Caco-2 (cell line): ENCODE measurements around the gene PTPN7. TPM values are rescaled to one million over a fixed set of nuclear protein-coding genes. Genes with fewer than 3 reads are reported as not detected.
"Not testable (repeated sequence)": the region's sequence is repeated elsewhere in the genome, so short reads cannot be mapped to it uniquely, and the experiment has no call there.

Experiments used
- BruUV-seq: library from RNA; stranded (reverse); fragments of 400-500 nt; replicated peaks from 2 replicates; lab custom pipeline; 2021; lab: Mats Ljungman, UMichigan
- CTCF ChIA-PET: fragments of 300-600 bp; sonication (Branson Sonifier 250); formaldehyde crosslinking; loops from one replicate; lab custom pipeline; 2022; ENCODE audit warnings: antibody characterized with exemption; lab: Charles Lee
- POLR2A ChIA-PET: fragments of 300-600 bp; sonication (Branson Sonifier 250); formaldehyde crosslinking; loops from one replicate; lab custom pipeline; 2022; ENCODE audit warnings: antibody characterized with exemption; lab: Charles Lee
- DNase-seq, 2 experiments: peaks; one replicate each; pipeline versions ENCODE4 v3.0.0 to v3.0.0-alpha.2; 2020 to 2022
- H3K27me3 ChIP-seq: replicated peaks from 2 replicates; pipeline ENCODE4 v1.6.0; 2011; ENCODE audit warnings: low read length; ENCODE audit not compliant: control insufficient read depth, insufficient read depth
- H3K36me3 ChIP-seq: 2 replicates; pipeline ENCODE4 v1.5.1; 2011; ENCODE audit warnings: low read length; ENCODE audit not compliant: control insufficient read depth, insufficient read depth
- H3K4me1 ChIP-seq: fragments of 250-450 bp; sonication (Bioruptor Pico); 2 replicates; pipeline ENCODE4 v1.5.1; 2020; ENCODE audit warnings: mild to moderate bottlenecking
- H3K4me3 ChIP-seq: 2 replicates; pipeline ENCODE4 v1.5.1; 2011; ENCODE audit warnings: low read depth, mild to moderate bottlenecking, control low read depth, low read length
- H3K9me3 ChIP-seq: fragments of 250-450 bp; sonication (Bioruptor Pico); 2 replicates; pipeline ENCODE4 v1.5.1; 2020; ENCODE audit warnings: mild to moderate bottlenecking, moderate library complexity
- H3K27ac Mint-ChIP-seq: one replicate; pipeline ENCODE4 v1.8.0; 2022; ENCODE audit warnings: mixed read lengths; ENCODE audit not compliant: unreplicated experiment
- H3K27me3 Mint-ChIP-seq: one replicate; pipeline ENCODE4 v1.8.0; 2022; ENCODE audit warnings: mixed read lengths; ENCODE audit not compliant: insufficient read depth, unreplicated experiment
- H3K36me3 Mint-ChIP-seq: one replicate; pipeline ENCODE4 v1.8.0; 2022; ENCODE audit warnings: mild to moderate bottlenecking, mixed read lengths; ENCODE audit not compliant: insufficient read depth, unreplicated experiment
- H3K4me1 Mint-ChIP-seq: one replicate; pipeline ENCODE4 v1.8.0; 2022; ENCODE audit warnings: low read depth, mixed read lengths; ENCODE audit not compliant: unreplicated experiment
- H3K4me3 Mint-ChIP-seq: one replicate; pipeline ENCODE4 v1.8.0; 2022; ENCODE audit warnings: mild to moderate bottlenecking, moderate library complexity, mixed read lengths; ENCODE audit not compliant: unreplicated experiment
- H3K9me3 Mint-ChIP-seq: one replicate; pipeline ENCODE4 v1.8.0; 2022; ENCODE audit warnings: mixed read lengths; ENCODE audit not compliant: unreplicated experiment
- CTCF ChIP-seq, 2 experiments: fragments of 200-600 bp in 1 of 2; IDR thresholded peaks; 1 replicate in 1 of 2; 2 replicates in 1 of 2; pipeline versions ENCODE4 v1.5.1 to v1.8.0; 2011 to 2022; ENCODE audit warnings: antibody characterized with exemption in 1 of 2, control low read depth in 1 of 2, inconsistent platforms in 1 of 2, low read depth in 1 of 2, low read length in 1 of 2, mild to moderate bottlenecking in 1 of 2, moderate library complexity in 1 of 2; ENCODE audit not compliant: insufficient read depth in 1 of 2, severe bottlenecking in 1 of 2, unreplicated experiment in 1 of 2
- intact Hi-C: fragments of 100-400 bp; cut with micrococcal nuclease; formaldehyde crosslinking; loops from one replicate; pipeline ENCODE4 v1.10.0; 2022; ENCODE audit not compliant: unreplicated experiment
- total RNA-seq: library from RNA; stranded (reverse); gene quantifications from 2 replicates; pipeline ENCODE4 v1.2.3, GENCODE V29; 2022

PTPN7 gene
- total RNA-seq, 1 experiment from 2014 or later = not detected

GRCh38 chr1:202112859-202113689 is 47.3 kb downstream of the PTPN7 start:
- peak overlapping the region; percentile 81 for H3K27ac Mint-ChIP-seq

GRCh38 chr1:202111589-202111988 is 48.8 kb downstream of the PTPN7 start:
- POLR2A ChIA-PET = interaction anchor here (2.2 to 4.4 kb wide), 2 partner anchors 94 to 102 kb away, joined by 7 to 47 read pairs; partner anchors contain the start of gene ELF3
- intact Hi-C loops = not testable (repeated sequence)

More at GRCh38 chr1:202112859-202113689, 47.3 kb downstream of the PTPN7 start:
- peaks cover 4% of the 10 kb centered on the region for H3K36me3 Mint-ChIP-seq
- H3K4me1 Mint-ChIP-seq = peaks cover 25% of the 10 kb centered on the region
- H3K4me3 Mint-ChIP-seq = peak overlapping the region; percentile 16
- CTCF ChIA-PET = interaction anchor here (1.3 to 3.0 kb wide), 2 partner anchors 103 to 113 kb away, joined by 8 to 18 read pairs; partner anchors contain the start of gene ELF3
- intact Hi-C loops = no loop called here
- no peaks in the 10 kb centered on the region for H3K27me3 ChIP-seq
- peaks cover 49% of the 10 kb centered on the region for H3K4me1 ChIP-seq
- POLR2A ChIA-PET = interaction anchor here (1.0 to 4.4 kb wide), 8 partner anchors 8 to 113 kb away, joined by 3 to 47 read pairs (median 6); partner anchors contain the start of gene ELF3
- TSS peak; percentile 68 for BruUV-seq
- H3K36me3 ChIP-seq = no peaks in the 10 kb centered on the region
- H3K4me3 ChIP-seq = no peak overlapping the region
- no peaks in the 10 kb centered on the region for H3K9me3 ChIP-seq
- H3K9me3 Mint-ChIP-seq = no peaks in the 10 kb centered on the region
- DNase-seq = peak in 1 of 2 experiments; percentile 28
- no peaks in the 10 kb centered on the region for H3K27me3 Mint-ChIP-seq
- TF ChIP-seq CTCF (IDR thresholded peaks at IDR 0.05; ENCODE audit: insufficient read depth in 1 of 2, low read depth in 1 of 2, low read length in 1 of 2, severe bottlenecking in 1 of 2, unreplicated experiment in 1 of 2) = no peak

GRCh38 chr1:202110977-202111376 is 49.4 kb downstream of the PTPN7 start:
- no peaks in the 10 kb centered on the region for H3K9me3 Mint-ChIP-seq
- Histone ChIP-seq H3K36me3 (no peaks in the 10 kb centered on the region), H3K4me1 (peaks cover 66% of the 10 kb centered on the region), H3K9me3 (no peaks in the 10 kb centered on the region), H3K27me3 (no peaks in the 10 kb centered on the region), H3K4me3 (no peak overlapping the region)
- TF ChIP-seq CTCF (IDR thresholded peaks at IDR 0.05; ENCODE audit: insufficient read depth in 1 of 2, low read depth in 1 of 2, low read length in 1 of 2, severe bottlenecking in 1 of 2, unreplicated experiment in 1 of 2) = no peak
- DNase-seq = no peak
- ChIA-PET POLR2A (no interaction called here), CTCF (no interaction called here)
- H3K27me3 Mint-ChIP-seq = no peaks in the 10 kb centered on the region
- intact Hi-C loops = no loop called here
- H3K4me1 Mint-ChIP-seq = peaks cover 44% of the 10 kb centered on the region
- no peak overlapping the region for H3K27ac Mint-ChIP-seq
- peaks cover 4% of the 10 kb centered on the region for H3K36me3 Mint-ChIP-seq
- H3K4me3 Mint-ChIP-seq = no peak overlapping the region
- BruUV-seq = no TSS peak

More at GRCh38 chr1:202111589-202111988, 48.8 kb downstream of the PTPN7 start:
- not testable (repeated sequence) for H3K27me3 Mint-ChIP-seq, H3K36me3 ChIP-seq, H3K4me3 ChIP-seq, H3K36me3 Mint-ChIP-seq, H3K9me3 Mint-ChIP-seq, BruUV-seq, H3K27me3 ChIP-seq, H3K27ac Mint-ChIP-seq, DNase-seq, H3K4me3 Mint-ChIP-seq, H3K9me3 ChIP-seq
- CTCF ChIA-PET = interaction anchor here (3.0 kb wide), 1 partner anchor 101 kb away, joined by 18 read pairs; the partner anchor contains the start of gene ELF3
- peaks cover 60% of the 10 kb centered on the region for H3K4me1 ChIP-seq
- peaks cover 40% of the 10 kb centered on the region for H3K4me1 Mint-ChIP-seq
